B cell (primary cell): Measurements from ENCODE around the gene MCOLN3. TPM values are rescaled to one million over a fixed set of nuclear protein-coding genes. Genes with fewer than 3 reads are reported as not detected.
"Not testable (repeated sequence)": the region's sequence is repeated elsewhere in the genome, so short reads cannot be mapped to it uniquely, and the experiment has no call there.

Experiments
- ATAC-seq: fragments of 200-7000 bp; cut with Tn5 transposase; one replicate; pipeline ENCODE4 v1.10.0; 2021; ENCODE audit warnings: low read depth, mild to moderate bottlenecking, moderate number of reproducible peaks, moderate library complexity
- CTCF ChIA-PET: fragments of 350-600 bp; sonication (Branson Sonifier 250); formaldehyde crosslinking; loops from one replicate; lab custom pipeline; 2021; ENCODE audit warnings: antibody characterized with exemption, inconsistent platforms; lab: Charles Lee
- POLR2A ChIA-PET: fragments of 350-600 bp; sonication (Branson Sonifier 250); formaldehyde crosslinking; loops from one replicate; lab custom pipeline; 2021; ENCODE audit warnings: antibody characterized with exemption; lab: Charles Lee
- DNase-seq: peaks from one replicate; pipeline ENCODE4 v3.0.0; 2013
- H2AFZ ChIP-seq: 2 replicates; pipeline ENCODE4 v1.6.1; 2012; ENCODE audit warnings: mild to moderate bottlenecking, low read depth, low read length; ENCODE audit not compliant: insufficient read depth, poor library complexity, severe bottlenecking
- H3K27ac ChIP-seq, 2 donors: 1 replicate in 1 of 2; 2 replicates in 1 of 2; pipeline ENCODE4 v1.5.1; 2012 to 2013; ENCODE audit warnings: low read length in 2 of 2, mild to moderate bottlenecking in 2 of 2, moderate library complexity in 1 of 2
- H3K27me3 ChIP-seq, 4 experiments: fragments of 200-600 bp in 1 of 4; sonication (generic) in 1 of 4; replicated peaks in 1 of 4; 1 replicate in 2 of 4; 2 replicates in 2 of 4; pipeline versions ENCODE4 v1.6.1 to v1.7.0; 2013 to 2016; ENCODE audit warnings: low read length in 3 of 4, mild to moderate bottlenecking in 2 of 4, mixed read lengths in 1 of 4, moderate library complexity in 1 of 4; ENCODE audit not compliant: insufficient read depth in 4 of 4, control insufficient read depth in 3 of 4; ENCODE audit errors: control extremely low read depth in 1 of 4
- H3K36me3 ChIP-seq, 2 experiments: replicated peaks in 1 of 2; 1 replicate in 1 of 2; 2 replicates in 1 of 2; pipeline versions ENCODE4 v1.6.1 to v1.7.1; 2013; ENCODE audit warnings: low read length in 1 of 2; ENCODE audit not compliant: insufficient read depth in 2 of 2, control insufficient read depth in 1 of 2; ENCODE audit errors: control extremely low read depth in 1 of 2, extremely low read depth in 1 of 2
- H3K4me1 ChIP-seq, 2 donors: fragments of 200-600 bp in 1 of 2; sonication (generic) in 1 of 2; 1 replicate in 1 of 2; 2 replicates in 1 of 2; pipeline versions ENCODE4 v1.5.1 to v1.6.1; 2013 to 2017; ENCODE audit warnings: low read length in 2 of 2; ENCODE audit not compliant: control insufficient read depth in 2 of 2, insufficient read depth in 2 of 2
- H3K4me2 ChIP-seq: replicated peaks from 2 replicates; pipeline ENCODE3; 2012; ENCODE audit warnings: mild to moderate bottlenecking, low read depth, low read length; ENCODE audit not compliant: poor library complexity, severe bottlenecking
- H3K4me3 ChIP-seq, 5 experiments: fragments of 200-600 bp in 1 of 5; sonication (generic) in 1 of 5; 1 replicate in 3 of 5; 2 replicates in 2 of 5; pipeline versions ENCODE4 v1.5.1 to v1.7.0; 2011 to 2016; ENCODE audit warnings: low read length in 4 of 5, mild to moderate bottlenecking in 4 of 5, low read depth in 2 of 5, control low read depth in 1 of 5, moderate library complexity in 1 of 5; ENCODE audit not compliant: insufficient read depth in 1 of 5; ENCODE audit errors: control extremely low read depth in 1 of 5, extremely low read depth in 1 of 5
- H3K79me2 ChIP-seq: fragments of 200-600 bp; sonication (generic); one replicate; pipeline ENCODE4 v1.6.0; 2016; ENCODE audit warnings: low read length; ENCODE audit not compliant: control insufficient read depth, insufficient read depth
- H3K9ac ChIP-seq: fragments of 200-600 bp; sonication (generic); 2 replicates; pipeline ENCODE4 v1.6.1; 2017; ENCODE audit warnings: mild to moderate bottlenecking, low read length, moderate library complexity
- H3K9me3 ChIP-seq, 3 donors: one replicate each; pipeline versions ENCODE4 v1.6.1 to v1.7.1; 2013; ENCODE audit warnings: low read length in 2 of 3; ENCODE audit not compliant: control insufficient read depth in 2 of 3, insufficient read depth in 1 of 3; ENCODE audit errors: control extremely low read depth in 1 of 3
- H4K20me1 ChIP-seq: 2 replicates; pipeline ENCODE4 v1.6.0; 2012; ENCODE audit warnings: mild to moderate bottlenecking, low read length; ENCODE audit not compliant: insufficient read depth, control insufficient read depth, poor library complexity, severe bottlenecking
- H3K27ac Mint-ChIP-seq: one replicate; pipeline ENCODE4 v1.8.0; 2021; ENCODE audit warnings: mixed read lengths
- H3K27me3 Mint-ChIP-seq: one replicate; pipeline ENCODE4 v1.8.0; 2021; ENCODE audit warnings: mixed read lengths
- H3K4me1 Mint-ChIP-seq: one replicate; pipeline ENCODE4 v1.8.0; 2021; ENCODE audit warnings: mixed read lengths
- H3K4me3 Mint-ChIP-seq: one replicate; pipeline ENCODE4 v1.8.0; 2021; ENCODE audit warnings: mixed read lengths
- H3K9me3 Mint-ChIP-seq: one replicate; pipeline ENCODE4 v1.8.0; 2022; ENCODE audit warnings: mixed read lengths; ENCODE audit not compliant: insufficient read depth
- EZH2 ChIP-seq: IDR thresholded peaks from 2 replicates; pipeline ENCODE4 v1.6.1; 2012; ENCODE audit warnings: borderline replicate concordance, low read depth, mild to moderate bottlenecking, moderate library complexity, low read length; ENCODE audit not compliant: insufficient read depth, poor library complexity, severe bottlenecking
- WGBS: methylation state at CpG from one replicate; pipeline ENCODE4 v1.1.5; 2013; ENCODE audit warnings: missing lambda C conversion rate; ENCODE audit not compliant: insufficient coverage; 5-methylcytosine and 5-hydroxymethylcytosine counted together
- intact Hi-C: fragments of 100-400 bp; cut with micrococcal nuclease; formaldehyde crosslinking; loops from one replicate; pipeline ENCODE4 v1.10.0; 2022
- polyA plus RNA-seq: library from polyadenylated mRNA; depleted of rRNA; stranded (reverse); fragments of >200 nt; gene quantifications from 2 replicates; pipeline ENCODE4 v1.2.3, GENCODE V29; 2012
- total RNA-seq, 2 donors: library from RNA; stranded (reverse); fragments of 120-200 nt in 1 of 2; gene quantifications; 1 replicate in 1 of 2; 2 replicates in 1 of 2; pipeline versions ENCODE4 v1.2.3 to v1.2.4, GENCODE V29; 2013 to 2022
- TF ChIP-seq, protein P1 (sequence below): fragments of 200-600 bp; IDR thresholded peaks from one replicate; pipeline ENCODE4 v1.8.0; 2022; ENCODE audit warnings: antibody characterized with exemption, mild to moderate bottlenecking

The MCOLN3 gene
- total and polyA plus RNA-seq, 2 donors (not counting 1 experiment from before 2014, with no cell fraction given): 0.10 TPM; not detected in 1

DNA sequence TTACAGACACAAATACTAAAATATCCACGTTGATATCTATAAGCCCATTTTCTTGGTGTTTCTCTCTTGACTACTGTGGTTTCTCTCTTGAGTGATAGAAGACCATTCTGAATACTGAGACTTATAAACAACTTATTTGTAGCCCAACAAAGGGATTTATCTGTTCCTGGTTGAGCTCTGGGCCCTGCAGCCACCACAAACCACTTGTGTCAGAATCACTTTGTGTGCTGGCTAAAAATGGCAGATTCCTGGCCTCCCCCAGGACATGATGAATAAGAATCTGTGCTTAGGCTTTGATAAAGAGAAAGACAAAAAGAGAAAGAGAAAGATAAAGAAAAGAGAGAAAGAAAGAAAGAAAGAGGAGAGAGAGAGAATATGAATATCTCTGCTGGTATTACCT, 32.5 kb downstream of the MCOLN3 start:
- Histone ChIP-seq H3K4me2 (no peak overlapping the region), H2AFZ (no peak overlapping the region), H3K27me3 (no peaks in the 10 kb centered on the region), H3K79me2 (no peaks in the 10 kb centered on the region), H3K4me1 (no peaks in the 10 kb centered on the region), H4K20me1 (no peaks in the 10 kb centered on the region), H3K4me3 (no peak overlapping the region), H3K36me3 (no peaks in the 10 kb centered on the region), H3K9me3 (peaks cover 0 to 1% (median 0%) of the 10 kb centered on the region in 3 donors), H3K9ac (no peak overlapping the region), H3K27ac (no peak overlapping the region)
- ChIA-PET POLR2A (no interaction called here), CTCF (interaction anchor here (2.2 kb wide), 1 partner anchor 71 kb away, joined by 6 read pairs; no protein-coding TSS in a partner anchor)
- Mint-ChIP-seq H3K27me3 (peaks cover 2% of the 10 kb centered on the region), H3K4me3 (no peak overlapping the region), H3K27ac (no peak overlapping the region), H3K9me3 (no peaks in the 10 kb centered on the region), H3K4me1 (no peaks in the 10 kb centered on the region)
- intact Hi-C loops: no loop called here
- DNase-seq (no peak), ATAC-seq (no peak)
- no CpG with 5 or more reads among the region's 1 CpG for WGBS
- TF ChIP-seq, protein P1, sequence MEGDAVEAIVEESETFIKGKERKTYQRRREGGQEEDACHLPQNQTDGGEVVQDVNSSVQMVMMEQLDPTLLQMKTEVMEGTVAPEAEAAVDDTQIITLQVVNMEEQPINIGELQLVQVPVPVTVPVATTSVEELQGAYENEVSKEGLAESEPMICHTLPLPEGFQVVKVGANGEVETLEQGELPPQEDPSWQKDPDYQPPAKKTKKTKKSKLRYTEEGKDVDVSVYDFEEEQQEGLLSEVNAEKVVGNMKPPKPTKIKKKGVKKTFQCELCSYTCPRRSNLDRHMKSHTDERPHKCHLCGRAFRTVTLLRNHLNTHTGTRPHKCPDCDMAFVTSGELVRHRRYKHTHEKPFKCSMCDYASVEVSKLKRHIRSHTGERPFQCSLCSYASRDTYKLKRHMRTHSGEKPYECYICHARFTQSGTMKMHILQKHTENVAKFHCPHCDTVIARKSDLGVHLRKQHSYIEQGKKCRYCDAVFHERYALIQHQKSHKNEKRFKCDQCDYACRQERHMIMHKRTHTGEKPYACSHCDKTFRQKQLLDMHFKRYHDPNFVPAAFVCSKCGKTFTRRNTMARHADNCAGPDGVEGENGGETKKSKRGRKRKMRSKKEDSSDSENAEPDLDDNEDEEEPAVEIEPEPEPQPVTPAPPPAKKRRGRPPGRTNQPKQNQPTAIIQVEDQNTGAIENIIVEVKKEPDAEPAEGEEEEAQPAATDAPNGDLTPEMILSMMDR: no peak
- TF ChIP-seq EZH2: no peak

DNA sequence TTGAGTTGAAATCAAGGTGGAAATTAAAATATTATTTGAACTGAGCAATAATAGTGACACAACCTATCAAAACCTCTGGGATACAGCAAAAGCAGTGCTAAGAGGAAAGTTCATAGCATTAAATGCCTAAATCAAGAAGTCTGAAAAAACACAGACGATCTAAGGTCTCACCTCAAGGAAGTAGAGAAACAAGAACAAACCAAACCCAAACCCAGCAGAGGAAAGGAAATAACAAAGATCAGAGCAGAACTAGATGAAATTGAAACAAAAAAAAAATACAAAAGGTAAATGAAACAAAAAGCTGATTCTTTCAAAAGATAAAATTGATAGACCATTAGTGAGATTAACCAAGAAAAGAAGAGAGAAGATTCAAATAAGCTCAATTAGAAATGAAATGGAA, 42.7 kb downstream of the MCOLN3 start:
- Histone ChIP-seq H3K27me3 (peaks cover 0 to 11% (median 4%) of the 10 kb centered on the region in 4 experiments), H3K9me3 (peaks cover 1 to 13% (median 8%) of the 10 kb centered on the region in 3 donors)
- ATAC-seq, intact Hi-C loops, H3K4me3 ChIP-seq, POLR2A ChIA-PET, H3K79me2 ChIP-seq, H2AFZ ChIP-seq, H3K4me3 Mint-ChIP-seq, H3K9me3 Mint-ChIP-seq, H3K27ac Mint-ChIP-seq, H3K27ac ChIP-seq, H4K20me1 ChIP-seq, H3K4me1 ChIP-seq, H3K4me2 ChIP-seq, H3K36me3 ChIP-seq, DNase-seq, H3K9ac ChIP-seq: not testable (repeated sequence)
- Mint-ChIP-seq H3K27me3 (peaks cover 12% of the 10 kb centered on the region), H3K4me1 (peaks cover 12% of the 10 kb centered on the region)
- CTCF ChIA-PET: interaction anchor here (1.4 kb wide), 1 partner anchor 22 kb away, joined by 6 read pairs; no protein-coding TSS in a partner anchor
- no CpG with 5 or more reads among the region's 1 CpG for WGBS
